MCF 10A (cell line): ENCODE measurements around the gene PTPN3. TPM values are rescaled to one million over a fixed set of nuclear protein-coding genes. Genes with fewer than 3 reads are reported as not detected.
A peak's percentile ranks its signal among the peaks of the same experiment; 100 is the strongest.

ENCODE experiments used
- BruUV-seq: library from RNA; stranded (reverse); fragments of 400-500 nt; replicated peaks from 2 replicates; lab custom pipeline; 2021; lab: Mats Ljungman, UMichigan
- CTCF ChIA-PET: fragments of 300-600 bp; sonication (Branson Sonifier 250); formaldehyde crosslinking; extraction: SDS; loops from one replicate; lab custom pipeline; 2021; ENCODE audit warnings: antibody characterized with exemption, inconsistent platforms; lab: Yijun Ruan, JAX
- POLR2A ChIA-PET: fragments of 300-600, 350-650 bp; sonication (Branson Sonifier 250); formaldehyde crosslinking; extraction: SDS; loops from one replicate; lab custom pipeline; 2020; ENCODE audit warnings: antibody characterized with exemption, inconsistent platforms; lab: Yijun Ruan, JAX
- DNase-seq: peaks from one replicate; pipeline ENCODE4 v3.0.0-alpha.2; 2018; ENCODE audit not compliant: unreplicated experiment
- H3K27ac Mint-ChIP-seq: one replicate; pipeline ENCODE4 v1.8.0; 2022; ENCODE audit warnings: mild to moderate bottlenecking, low read depth, mixed read lengths; ENCODE audit not compliant: unreplicated experiment
- H3K27me3 Mint-ChIP-seq: one replicate; pipeline ENCODE4 v1.8.0; 2022; ENCODE audit warnings: mixed read lengths; ENCODE audit not compliant: insufficient read depth, unreplicated experiment
- H3K36me3 Mint-ChIP-seq: one replicate; pipeline ENCODE4 v1.8.0; 2022; ENCODE audit warnings: mild to moderate bottlenecking, moderate library complexity, mixed read lengths; ENCODE audit not compliant: insufficient read depth, unreplicated experiment
- H3K4me1 Mint-ChIP-seq: one replicate; pipeline ENCODE4 v1.8.0; 2022; ENCODE audit warnings: mixed read lengths; ENCODE audit not compliant: insufficient read depth, unreplicated experiment
- H3K4me3 Mint-ChIP-seq: one replicate; pipeline ENCODE4 v1.8.0; 2022; ENCODE audit warnings: mild to moderate bottlenecking, moderate library complexity, mixed read lengths; ENCODE audit not compliant: unreplicated experiment
- H3K9me3 Mint-ChIP-seq: one replicate; pipeline ENCODE4 v1.8.0; 2022; ENCODE audit warnings: mixed read lengths; ENCODE audit not compliant: unreplicated experiment
- intact Hi-C: fragments of 100-400 bp; cut with micrococcal nuclease; formaldehyde crosslinking; loops from 2 replicates; pipeline ENCODE4 v1.14.1; 2022
- total RNA-seq: library from RNA; stranded (reverse); gene quantifications from 2 replicates; pipeline ENCODE4 v1.2.3, GENCODE V29; 2022
- TF ChIP-seq, protein P1 (sequence below): fragments of 200-600 bp; IDR thresholded peaks from one replicate; pipeline ENCODE4 v1.8.0; 2022; ENCODE audit warnings: antibody characterized with exemption, mild to moderate bottlenecking; ENCODE audit not compliant: unreplicated experiment

Gene PTPN3
- total RNA-seq, 1 experiment from 2014 or later: 6.9 TPM

DNA sequence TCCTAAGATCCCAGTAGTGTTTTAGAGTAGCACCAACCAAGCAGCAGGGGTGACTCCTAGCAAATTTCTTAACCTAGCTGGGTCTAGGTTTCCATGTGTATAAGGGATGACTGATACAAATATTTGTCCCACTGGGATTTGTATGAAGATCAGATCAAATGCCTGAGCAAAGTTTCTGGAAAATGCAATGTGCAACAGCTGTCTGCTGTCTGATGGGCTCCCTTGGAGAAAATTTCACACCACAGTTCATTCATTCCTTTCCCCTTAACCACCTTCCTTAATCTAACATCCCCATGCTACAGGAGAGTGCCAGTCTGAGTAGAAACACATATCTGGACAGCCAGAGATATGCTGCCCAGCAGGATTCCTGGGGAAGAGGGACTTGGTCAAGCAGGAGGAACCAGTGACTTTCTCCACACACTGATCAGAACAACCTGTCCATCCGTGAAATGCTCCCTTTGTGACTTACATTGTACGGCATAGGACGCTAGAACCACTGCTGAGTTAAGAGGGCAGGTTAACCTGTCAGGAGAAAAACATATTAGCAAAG is 53.3 kb downstream of the PTPN3 start:
- Mint-ChIP-seq H3K27ac (no peak overlapping the region), H3K4me1 (peaks cover 24% of the 10 kb centered on the region), H3K27me3 (no peaks in the 10 kb centered on the region), H3K4me3 (no peak overlapping the region), H3K36me3 (peaks cover 17% of the 10 kb centered on the region), H3K9me3 (no peaks in the 10 kb centered on the region)
- intact Hi-C loops: loop anchor here (5.0 kb wide), 1 partner anchor 372 kb away; no protein-coding TSS in a partner anchor
- TF ChIP-seq, protein P1, sequence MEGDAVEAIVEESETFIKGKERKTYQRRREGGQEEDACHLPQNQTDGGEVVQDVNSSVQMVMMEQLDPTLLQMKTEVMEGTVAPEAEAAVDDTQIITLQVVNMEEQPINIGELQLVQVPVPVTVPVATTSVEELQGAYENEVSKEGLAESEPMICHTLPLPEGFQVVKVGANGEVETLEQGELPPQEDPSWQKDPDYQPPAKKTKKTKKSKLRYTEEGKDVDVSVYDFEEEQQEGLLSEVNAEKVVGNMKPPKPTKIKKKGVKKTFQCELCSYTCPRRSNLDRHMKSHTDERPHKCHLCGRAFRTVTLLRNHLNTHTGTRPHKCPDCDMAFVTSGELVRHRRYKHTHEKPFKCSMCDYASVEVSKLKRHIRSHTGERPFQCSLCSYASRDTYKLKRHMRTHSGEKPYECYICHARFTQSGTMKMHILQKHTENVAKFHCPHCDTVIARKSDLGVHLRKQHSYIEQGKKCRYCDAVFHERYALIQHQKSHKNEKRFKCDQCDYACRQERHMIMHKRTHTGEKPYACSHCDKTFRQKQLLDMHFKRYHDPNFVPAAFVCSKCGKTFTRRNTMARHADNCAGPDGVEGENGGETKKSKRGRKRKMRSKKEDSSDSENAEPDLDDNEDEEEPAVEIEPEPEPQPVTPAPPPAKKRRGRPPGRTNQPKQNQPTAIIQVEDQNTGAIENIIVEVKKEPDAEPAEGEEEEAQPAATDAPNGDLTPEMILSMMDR: no peak
- CTCF ChIA-PET: interaction anchor here (8.2 kb wide), 1 partner anchor 23 kb away, joined by 387 read pairs; no protein-coding TSS in a partner anchor
- POLR2A ChIA-PET: interaction anchor here (6.2 kb wide), 1 partner anchor 23 kb away, joined by 254 read pairs; no protein-coding TSS in a partner anchor
- no TSS peak for BruUV-seq
- no peak for DNase-seq

GRCh38 chr9:109442716-109443115 is 55.4 kb downstream of the PTPN3 start:
- no peaks in the 10 kb centered on the region for H3K27me3 Mint-ChIP-seq
- POLR2A ChIA-PET: interaction anchor here (0.7 to 6.2 kb wide), 13 partner anchors 11 to 814 kb away, joined by 3 to 254 read pairs (median 4); partner anchors contain the start of genes PTPN3 and TXN
- TF ChIP-seq, protein P1: no peak
- no TSS peak for BruUV-seq
- intact Hi-C loops: loop anchor here (5.0 kb wide), 1 partner anchor 375 kb away; no protein-coding TSS in a partner anchor
- H3K4me3 Mint-ChIP-seq: no peak overlapping the region
- no peaks in the 10 kb centered on the region for H3K9me3 Mint-ChIP-seq
- H3K36me3 Mint-ChIP-seq: peaks cover 20% of the 10 kb centered on the region
- H3K4me1 Mint-ChIP-seq: peaks cover 14% of the 10 kb centered on the region
- H3K27ac Mint-ChIP-seq: peak overlapping the region; percentile 77
- peak; percentile 83 for DNase-seq
- CTCF ChIA-PET: interaction anchor here (0.5 to 8.2 kb wide), 13 partner anchors 12 to 491 kb away, joined by 3 to 387 read pairs (median 6); no protein-coding TSS in a partner anchor

- Mint-ChIP-seq H3K36me3 (peaks cover 15% of the 10 kb centered on the region), H3K27me3 (no peaks in the 10 kb centered on the region), H3K4me3 (no peak overlapping the region), H3K27ac (peak overlapping the region; percentile 75), H3K9me3 (no peaks in the 10 kb centered on the region), H3K4me1 (peaks cover 10% of the 10 kb centered on the region)
- intact Hi-C loops: loop anchor here (5.0 kb wide), 1 partner anchor 376 kb away; no protein-coding TSS in a partner anchor
- POLR2A ChIA-PET: interaction anchor here (0.6 to 6.2 kb wide), 10 partner anchors 9 to 231 kb away, joined by 3 to 254 read pairs (median 4); partner anchors contain the start of gene PTPN3
- DNase-seq: no peak
- BruUV-seq: no TSS peak
- TF ChIP-seq, protein P1: no peak
- CTCF ChIA-PET: interaction anchor here (0.5 to 8.2 kb wide), 31 partner anchors 9 to 376 kb away, joined by 3 to 387 read pairs (median 6); partner anchors contain the start of gene PTPN3
These were observed 56.8 kb downstream of the PTPN3 start for GRCh38 chr9:109441296-109441695.

DNA sequence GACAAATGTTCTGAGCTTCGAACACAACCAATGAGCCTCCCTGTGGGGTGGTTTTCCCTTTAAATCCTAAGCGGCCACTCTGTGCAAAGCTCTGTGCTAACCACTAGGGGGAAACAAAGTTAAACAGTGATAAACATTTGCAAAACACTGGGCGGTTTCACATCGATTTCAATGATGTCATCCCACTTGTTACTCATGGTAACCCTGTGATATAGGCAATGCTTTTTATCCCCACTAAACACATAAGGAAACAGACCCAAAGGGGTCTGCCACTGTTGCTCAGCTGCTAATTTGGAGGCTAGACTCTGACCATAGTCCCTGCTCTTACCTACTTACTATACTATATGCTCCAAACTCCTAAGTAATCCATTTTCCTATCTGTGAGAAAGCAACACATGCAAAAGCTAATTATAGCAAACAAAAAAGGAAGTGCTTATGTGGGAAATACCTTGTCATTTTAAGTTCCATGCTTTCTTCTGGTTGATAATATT is 57.3 kb downstream of the PTPN3 start:
- Mint-ChIP-seq H3K36me3 (peaks cover 13% of the 10 kb centered on the region), H3K4me3 (no peak overlapping the region), H3K4me1 (peaks cover 10% of the 10 kb centered on the region), H3K27me3 (no peaks in the 10 kb centered on the region), H3K27ac (peak overlapping the region; percentile 75), H3K9me3 (no peaks in the 10 kb centered on the region)
- peak; percentile 85 for DNase-seq
- TF ChIP-seq, protein P1: peak; percentile 68
- POLR2A ChIA-PET: interaction anchor here (0.6 to 6.2 kb wide), 10 partner anchors 9 to 232 kb away, joined by 3 to 254 read pairs (median 4); partner anchors contain the start of gene PTPN3
- CTCF ChIA-PET: interaction anchor here (0.5 to 8.2 kb wide), 37 partner anchors 8 to 377 kb away, joined by 3 to 387 read pairs (median 6); partner anchors contain the start of gene PTPN3
- intact Hi-C loops: loop anchor here (1.0 to 5.0 kb wide), 3 partner anchors 28 to 376 kb away; no protein-coding TSS in a partner anchor
- BruUV-seq: no TSS peak
